HG03025 (cell line): ENCODE data around the gene ENOX1.

ENCODE experiments used
- ATAC-seq: cut with Tn5 transposase; IDR thresholded peaks from one replicate; pipeline ENCODE4 v1.9.1; 2021; ENCODE audit warnings: mild to moderate bottlenecking, moderate library complexity; ENCODE audit not compliant: unreplicated experiment, low FRiP score

Gene ENOX1

DNA sequence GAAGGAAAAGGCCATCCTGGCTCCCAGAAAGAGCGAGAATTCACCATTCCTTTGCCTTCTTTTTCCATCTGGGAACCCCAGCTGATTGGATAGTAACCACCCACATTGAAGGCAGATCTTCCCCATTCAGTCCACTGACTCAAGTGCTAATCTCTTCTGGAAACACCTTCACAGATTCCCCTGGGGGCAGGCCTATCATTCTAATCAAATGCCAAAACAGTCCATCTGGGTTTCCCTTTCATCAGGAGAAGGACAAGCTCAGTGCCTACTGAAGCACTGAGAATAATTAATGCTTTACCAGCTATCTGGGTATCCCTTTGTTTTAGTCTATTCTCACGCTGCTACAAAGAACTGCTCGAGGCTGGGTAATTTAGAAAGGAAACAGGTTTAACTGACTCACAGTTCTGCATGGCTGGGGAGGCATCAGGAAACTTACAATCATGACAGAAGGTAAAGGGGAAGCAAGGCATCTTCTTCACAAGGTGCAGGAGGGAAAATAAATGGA is 293.2 kb downstream of the ENOX1 start:
- ATAC-seq, result no peak

DNA sequence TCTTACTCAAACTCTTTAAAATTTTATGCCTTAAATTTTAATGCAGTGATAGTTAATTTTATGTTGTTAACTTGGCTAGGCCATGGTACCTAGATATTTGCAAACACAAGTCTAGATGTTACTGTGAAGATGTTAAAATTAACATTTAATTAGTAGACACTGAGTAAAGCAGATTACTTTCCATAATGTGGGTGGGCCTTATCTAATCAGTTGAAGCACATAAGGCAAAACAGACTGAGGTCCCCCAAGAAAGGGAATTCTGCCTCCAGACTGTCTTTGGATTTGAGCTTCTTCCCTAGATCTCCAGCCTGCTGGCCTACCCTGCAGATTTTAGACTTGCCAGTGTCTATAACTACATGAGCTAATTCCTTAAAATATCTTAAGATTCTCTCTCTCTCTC is 294.0 kb downstream of the ENOX1 start:
- no peak for ATAC-seq

DNA sequence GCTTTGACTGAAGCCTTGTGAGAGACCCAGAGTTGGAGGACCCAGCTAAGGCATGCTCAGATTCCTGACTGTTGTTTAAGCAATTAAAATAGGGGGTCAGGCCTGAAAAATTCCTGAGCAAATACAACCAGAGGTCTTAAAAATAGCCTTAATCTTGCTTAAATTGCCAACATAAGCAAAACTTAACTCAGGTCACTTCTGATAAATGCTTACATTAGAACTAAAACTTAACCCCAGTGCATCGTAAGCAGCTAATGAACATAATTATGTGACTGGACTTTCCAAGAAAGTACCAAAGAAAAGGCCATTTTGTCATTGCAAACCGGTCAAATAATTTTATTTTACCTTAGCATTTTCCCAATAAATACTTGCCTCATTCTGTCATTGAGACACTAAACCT is 294.5 kb downstream of the ENOX1 start:
- no peak for ATAC-seq

DNA sequence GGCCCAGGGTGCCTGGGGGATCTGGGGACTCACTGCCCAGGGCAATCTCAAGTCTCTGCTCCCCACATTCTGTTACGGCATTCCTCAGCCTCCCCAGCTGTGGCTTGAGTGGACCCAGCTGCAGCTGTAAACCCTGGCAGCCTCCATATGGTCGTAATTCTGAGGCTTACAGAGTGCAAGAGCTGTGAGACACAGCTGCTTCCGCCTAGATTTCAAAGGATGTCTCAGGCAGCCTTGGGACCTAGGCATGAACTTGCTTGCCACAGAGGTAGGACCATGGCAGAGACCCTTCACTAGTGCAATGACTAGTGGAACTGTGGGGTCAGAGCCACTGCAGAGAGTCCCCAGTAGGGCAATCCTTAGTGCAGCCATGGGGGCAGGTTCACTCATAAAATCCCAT is 297.5 kb downstream of the ENOX1 start:
- ATAC-seq, result no peak

DNA sequence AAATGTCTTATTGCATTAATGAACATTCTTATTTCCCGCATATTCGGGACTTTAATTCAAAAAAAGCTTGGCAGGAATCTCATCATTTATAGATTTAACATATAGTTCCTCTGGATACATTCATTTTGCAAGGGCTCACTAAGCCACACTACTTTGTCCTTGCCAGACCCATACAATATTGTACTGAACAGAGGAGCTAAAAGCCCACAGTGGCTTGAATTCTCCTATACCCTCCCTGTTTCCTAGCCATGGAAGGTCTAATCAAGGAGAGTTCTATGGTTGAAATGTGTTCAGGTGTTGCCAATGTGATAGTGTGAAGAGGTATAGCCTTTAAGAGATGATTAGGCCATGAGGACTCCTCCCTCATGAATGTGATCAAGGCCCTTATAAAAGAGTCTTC is 298.9 kb downstream of the ENOX1 start:
- no peak for ATAC-seq

DNA sequence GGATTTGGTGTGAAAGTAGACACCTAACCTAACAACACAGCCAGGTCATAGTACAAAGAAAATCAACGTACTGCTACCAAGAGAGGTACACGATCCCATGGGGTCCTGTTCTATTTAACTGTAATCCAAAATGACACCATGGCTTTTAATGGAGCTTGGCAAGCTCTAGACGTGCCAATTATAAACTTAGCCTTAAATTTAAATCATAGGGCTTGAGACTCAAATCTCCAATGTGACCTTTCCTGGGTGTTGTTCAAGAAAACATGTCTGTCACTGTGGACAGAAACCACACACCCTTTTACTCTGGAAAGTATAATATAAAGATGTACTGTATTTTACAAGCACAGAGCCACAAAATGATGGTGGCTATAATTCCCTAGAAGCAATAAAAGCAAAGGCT is 299.3 kb downstream of the ENOX1 start:
- ATAC-seq, result no peak

DNA sequence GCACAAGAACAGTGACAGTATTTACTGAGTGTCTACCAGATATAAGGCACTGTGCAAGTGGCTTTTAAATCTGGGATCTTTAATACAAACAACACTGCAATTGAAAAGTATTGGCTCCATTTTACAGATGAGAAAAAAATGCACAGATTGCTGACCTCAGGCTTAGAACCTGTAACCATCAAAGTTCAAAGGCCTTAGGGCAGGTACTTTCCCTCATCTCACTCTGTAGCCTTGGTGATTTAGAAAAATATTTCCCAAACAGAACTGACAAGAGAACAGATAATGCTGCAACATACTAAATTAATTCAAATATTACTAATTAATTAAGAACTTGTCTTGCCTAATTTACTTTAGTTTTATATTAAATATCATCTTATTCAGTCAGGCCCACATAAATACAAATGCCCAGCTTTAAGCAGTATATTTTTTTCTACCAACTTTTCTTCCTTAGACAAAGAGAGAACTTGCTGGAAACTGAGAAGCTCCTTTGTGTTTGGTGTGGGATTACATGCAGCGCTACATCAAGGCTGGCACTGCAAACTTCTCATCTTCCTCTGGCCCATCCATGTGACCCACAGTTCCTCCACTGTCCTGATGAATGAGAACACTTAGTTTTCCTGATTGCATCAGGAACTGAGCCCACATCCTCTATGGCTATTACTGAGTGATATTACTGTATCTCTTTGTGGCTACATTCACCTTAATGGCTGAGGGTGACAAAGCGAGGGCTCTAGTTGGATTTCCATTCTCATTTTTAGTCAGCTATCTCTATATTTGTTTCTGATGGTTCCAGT is 302.1 kb downstream of the ENOX1 start:
- ATAC-seq, result no peak

DNA sequence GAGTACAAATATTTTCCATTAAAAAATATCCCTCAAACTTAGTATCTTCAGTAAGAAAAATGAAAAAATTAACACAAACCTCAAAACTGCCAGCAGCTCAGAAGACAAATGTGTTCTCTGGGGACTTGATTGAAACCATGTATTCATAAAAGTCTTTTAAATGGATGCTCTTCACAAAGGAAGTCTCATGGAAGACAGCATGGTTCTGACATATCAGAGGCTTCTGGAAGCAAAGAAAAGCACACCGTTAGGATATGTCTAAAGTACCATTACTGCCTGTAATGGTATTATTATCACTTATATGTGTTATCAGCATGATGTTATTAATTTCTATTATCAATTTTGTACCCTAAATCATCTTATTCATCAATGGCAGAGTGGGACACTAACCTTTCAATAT is 302.8 kb downstream of the ENOX1 start:
- ATAC-seq, result no peak

DNA sequence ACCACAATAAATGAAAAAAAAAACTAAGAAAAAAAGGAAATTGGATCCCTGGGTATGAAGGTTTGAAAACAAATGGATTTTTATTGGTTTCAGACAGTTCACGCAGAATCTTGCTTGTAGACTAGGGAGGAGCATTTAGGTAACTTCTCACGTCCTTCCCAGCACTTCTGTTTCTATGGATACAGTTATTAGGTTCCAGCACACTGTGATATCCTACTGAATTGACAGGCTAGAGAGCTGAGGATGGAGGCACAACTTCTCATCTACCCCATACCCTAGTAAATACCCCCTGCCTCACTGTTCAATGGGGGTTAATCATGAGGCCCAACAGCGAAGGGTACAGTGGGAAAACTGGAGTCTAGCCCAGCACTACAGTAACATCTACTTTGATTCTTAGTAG is 304.1 kb downstream of the ENOX1 start:
- ATAC-seq, result no peak

DNA sequence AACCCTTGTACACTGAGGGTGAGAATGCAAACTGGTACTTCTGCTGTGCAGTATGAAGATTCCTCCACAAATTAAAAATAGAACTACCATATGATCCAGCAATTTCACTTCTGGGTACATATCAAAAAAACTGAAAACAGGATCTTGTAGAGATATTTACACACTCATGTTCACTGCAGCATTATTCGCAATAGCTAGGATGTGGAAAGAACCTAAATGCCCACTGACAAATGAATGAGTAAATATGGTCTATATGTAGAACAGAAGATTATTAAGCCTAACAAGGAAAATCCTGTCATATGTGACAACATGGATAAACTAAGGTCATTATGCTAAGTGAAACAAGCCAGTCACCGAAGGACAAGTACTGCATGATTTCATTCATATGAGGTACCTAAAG is 304.7 kb downstream of the ENOX1 start:
- no peak for ATAC-seq

DNA sequence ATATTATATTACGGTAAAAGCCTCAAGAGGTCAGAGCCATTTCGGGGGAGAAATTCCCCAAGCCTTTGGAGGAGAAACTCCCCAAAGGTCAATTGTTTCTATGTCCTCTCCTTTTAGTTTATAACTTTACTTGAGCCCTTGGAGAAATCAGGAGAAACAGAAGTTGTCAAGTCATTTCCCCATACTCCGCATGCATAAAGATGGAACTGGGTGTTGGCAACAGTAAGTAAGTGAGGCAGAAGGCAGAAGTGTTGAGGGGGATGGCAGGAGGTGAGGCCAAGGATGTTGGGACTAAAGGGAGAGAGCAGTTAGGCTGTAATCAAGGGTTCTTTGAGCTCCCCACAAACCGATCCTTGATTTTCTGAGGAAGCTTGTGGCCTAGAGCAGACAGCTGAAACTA is 307.9 kb downstream of the ENOX1 start:
- ATAC-seq, result no peak

DNA sequence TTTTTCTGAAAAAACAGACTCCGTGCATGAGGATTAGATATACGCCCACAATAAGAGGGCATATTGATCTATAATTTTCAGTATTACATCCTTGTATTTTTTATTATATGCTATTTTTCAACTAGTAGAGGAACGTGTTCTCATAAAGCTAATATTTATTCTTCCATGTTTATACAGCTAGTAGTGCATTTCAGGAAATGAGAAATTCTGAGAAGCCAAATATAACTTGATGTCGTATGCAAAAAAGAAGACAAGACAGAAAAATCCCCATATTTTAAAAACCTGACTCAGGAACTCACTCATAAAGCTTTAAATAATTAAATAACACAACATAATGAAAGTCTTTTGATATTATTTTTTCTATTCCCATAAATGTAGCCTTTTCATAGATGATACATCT is 308.6 kb downstream of the ENOX1 start:
- no peak for ATAC-seq

DNA sequence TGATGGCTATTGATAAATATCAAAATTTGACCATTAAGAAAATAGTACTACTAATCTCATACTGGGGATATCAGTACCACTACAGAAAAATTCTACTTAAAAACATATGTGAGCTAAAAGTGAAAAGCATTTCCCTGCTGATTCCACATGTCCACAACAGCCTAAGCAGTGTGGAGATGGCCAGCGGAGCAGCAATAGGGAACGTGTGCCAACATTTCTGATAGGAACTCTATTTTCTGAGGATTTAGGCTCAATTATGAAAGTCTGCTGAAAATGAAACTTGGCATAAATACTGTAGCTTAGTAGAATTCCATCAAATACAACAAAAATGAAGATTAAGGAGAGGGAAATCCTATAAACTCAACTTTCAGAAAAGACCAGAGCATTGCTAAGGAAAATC is 311.6 kb downstream of the ENOX1 start:
- ATAC-seq, result no peak

DNA sequence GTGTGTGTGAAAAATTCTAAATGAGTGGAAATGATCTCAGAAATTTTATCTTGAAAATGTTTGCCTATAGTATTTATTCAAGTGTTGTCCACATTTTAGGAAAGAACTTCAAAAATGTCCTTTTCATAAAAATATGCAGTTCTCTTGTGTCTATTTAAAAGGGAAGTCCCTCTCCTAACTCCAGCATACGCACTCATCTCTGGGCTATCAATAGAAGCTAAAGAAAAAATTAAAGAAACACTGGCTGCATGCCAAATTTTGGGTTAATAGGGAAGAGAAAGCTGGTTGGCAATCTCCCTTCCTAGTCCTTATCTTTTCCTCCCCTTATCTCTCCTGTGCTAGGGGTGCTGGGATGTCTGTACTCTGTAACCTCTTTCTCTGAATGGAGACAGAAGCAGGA is 313.3 kb downstream of the ENOX1 start:
- no peak for ATAC-seq

DNA sequence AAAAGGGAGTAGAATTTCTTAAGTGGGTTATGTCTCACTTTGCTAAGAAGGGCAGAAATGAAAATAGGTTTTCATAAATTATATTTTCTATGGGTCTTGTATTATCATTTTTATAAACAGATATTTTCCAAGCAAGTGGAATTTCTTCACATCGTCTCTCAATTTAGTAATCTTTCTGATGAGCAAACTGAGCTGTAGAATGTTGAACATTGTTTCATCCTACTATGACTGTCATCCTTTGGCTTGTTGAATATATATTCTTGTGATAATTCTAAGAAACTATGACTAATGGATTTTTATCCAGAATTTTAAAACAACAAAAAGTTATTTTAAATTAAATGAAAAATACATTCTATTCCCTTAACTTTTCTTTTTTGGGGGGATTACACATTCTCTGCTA is 313.8 kb downstream of the ENOX1 start:
- ATAC-seq, result no peak

DNA sequence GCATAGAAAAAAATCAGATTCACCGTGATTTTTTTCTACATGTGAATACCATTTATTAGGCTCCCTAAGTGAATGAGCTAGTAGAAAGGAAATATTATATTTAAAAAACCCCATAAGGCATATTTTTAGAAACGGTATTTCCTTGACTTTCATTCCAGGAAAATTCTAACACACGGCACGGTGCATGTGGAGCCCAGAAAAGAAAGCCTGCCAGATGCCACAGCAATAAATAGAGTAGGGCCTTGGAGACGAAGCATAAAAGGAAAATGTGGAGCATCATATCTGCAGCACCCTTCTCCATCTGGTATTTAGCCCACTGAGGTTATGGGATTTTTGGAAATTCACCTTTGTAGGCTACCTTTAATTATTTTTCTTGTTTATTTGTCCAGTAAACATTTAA is 314.4 kb downstream of the ENOX1 start:
- ATAC-seq, result no peak

DNA sequence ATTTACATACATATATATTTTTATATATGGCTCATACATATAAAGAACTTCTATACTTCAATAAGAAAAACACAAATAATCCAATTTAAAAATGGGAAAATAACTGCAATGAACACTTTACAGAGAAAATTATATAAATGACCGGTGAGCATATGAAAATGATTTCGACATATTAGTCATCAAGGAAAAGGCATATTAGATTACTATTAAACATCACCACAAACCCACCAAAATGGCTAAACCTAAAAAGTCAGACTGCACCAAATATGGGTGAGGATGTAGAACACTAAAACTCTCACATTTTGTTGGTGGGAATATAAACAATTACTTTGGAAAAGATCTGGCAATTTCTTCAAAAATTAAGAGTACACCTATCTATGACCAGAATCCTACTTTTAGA is 316.2 kb downstream of the ENOX1 start:
- no peak for ATAC-seq

DNA sequence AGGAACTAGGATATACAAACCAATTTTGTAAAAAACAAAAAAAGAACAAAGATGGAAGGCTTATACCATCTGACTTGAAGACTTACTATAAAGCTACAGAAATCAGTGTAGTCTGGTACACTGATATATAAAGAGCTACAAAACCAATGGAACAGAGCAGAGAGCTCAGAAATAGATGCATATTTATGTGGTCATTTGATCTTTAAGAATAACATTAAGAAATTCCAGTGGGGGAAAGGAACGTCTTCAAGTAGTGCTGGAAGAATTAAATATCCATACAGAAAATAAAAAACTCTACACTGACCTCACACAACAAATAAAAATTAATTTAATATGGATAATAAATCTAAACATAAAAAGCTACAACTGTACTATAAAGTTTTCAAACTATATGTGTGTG is 317.0 kb downstream of the ENOX1 start:
- no peak for ATAC-seq

DNA sequence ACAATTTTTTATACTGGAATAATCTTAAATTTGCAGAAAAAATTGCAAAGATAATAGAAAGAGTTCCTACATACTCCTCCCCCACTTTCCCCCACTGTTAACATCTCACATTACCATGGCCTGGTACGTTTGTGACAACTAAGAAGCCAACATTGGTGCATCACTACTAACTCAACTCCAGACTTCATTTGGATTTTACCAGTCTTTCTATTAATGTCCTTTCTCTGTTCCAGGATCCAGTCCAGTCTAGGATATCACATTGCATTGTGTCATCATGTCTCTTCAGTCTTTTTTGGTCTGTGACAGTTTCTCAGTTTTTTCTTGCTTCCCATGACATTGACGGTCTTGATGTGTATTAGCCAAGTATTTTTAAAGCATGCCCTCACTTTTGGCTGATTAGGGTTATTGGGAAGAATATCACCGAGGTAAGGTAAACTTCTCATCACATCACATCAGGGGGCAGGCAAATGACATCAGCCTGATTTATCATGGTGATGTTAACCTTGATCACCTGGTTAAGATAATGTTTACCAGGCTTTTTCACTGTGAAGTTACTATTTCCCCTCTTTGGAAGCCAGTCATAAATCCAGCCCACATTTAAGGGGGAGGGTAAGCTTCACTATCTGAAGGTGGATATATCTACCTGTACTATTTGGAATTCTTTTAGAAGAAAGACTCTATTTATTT is 322.1 kb downstream of the ENOX1 start:
- no peak for ATAC-seq

DNA sequence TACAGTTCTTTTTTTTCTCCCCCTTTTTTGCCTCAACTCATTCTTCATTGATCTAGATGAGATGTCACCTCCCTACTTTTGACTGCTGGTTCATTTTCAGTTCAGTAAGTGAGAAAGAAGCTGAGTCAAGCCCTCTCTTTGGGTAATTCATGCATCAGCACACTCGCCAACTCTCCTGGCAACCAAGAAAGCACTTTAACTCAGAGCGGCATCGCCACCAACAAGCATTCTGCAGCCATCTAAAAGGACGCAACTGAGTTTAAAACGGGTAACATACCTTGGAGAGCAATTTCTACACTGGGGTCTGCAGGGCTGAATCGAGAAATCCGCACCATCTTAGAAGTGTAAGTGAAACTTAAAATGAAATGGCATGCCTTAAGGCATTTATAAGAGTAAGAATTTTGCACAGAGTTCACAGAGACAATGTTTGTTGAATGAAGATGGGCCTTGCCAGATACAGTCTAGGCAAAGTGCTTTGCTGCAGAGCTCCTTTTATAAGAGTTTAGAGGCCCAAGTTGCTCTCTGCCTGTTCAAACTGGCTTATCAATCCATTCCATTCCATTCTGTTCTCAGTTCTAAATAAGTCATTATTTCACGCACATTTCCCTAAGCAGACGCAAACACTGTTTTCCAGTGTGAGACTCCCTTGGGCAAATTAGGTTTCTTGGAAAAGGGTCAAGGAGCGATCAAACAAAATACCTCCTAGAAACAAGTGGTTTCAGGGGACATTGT is 338.0 kb downstream of the ENOX1 start:
- ATAC-seq, result no peak

DNA sequence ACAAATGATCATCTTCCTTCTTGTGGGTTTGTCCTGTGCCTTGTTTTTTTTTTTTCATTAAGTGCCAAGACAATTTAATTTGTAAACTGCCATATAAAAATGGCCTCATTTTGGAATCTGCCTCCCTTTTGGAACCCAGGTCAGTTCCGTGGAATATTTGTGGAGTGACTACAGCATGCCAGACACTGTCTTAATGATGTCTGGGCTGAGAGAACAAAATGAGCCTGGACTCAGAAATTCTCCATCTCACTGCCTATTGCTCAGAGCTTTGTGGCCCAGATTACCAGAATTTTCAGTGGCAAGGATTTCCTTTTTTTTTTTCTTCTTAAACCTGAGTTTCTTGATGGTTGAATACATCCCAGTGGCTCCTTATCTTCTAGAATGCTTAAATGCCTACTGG is 340.6 kb downstream of the ENOX1 start:
- no peak for ATAC-seq
